HG03342 (cell line): ENCODE data around the gene ADAMTS7.
"Not testable (repeated sequence)": the region's sequence is repeated elsewhere in the genome, so short reads cannot be mapped to it uniquely, and the experiment has no call there.

Experiments
- ATAC-seq: cut with Tn5 transposase; IDR thresholded peaks from one replicate; pipeline ENCODE4 v1.9.1; 2021; ENCODE audit warnings: mild to moderate bottlenecking, moderate library complexity; ENCODE audit not compliant: unreplicated experiment

The ADAMTS7 gene

DNA sequence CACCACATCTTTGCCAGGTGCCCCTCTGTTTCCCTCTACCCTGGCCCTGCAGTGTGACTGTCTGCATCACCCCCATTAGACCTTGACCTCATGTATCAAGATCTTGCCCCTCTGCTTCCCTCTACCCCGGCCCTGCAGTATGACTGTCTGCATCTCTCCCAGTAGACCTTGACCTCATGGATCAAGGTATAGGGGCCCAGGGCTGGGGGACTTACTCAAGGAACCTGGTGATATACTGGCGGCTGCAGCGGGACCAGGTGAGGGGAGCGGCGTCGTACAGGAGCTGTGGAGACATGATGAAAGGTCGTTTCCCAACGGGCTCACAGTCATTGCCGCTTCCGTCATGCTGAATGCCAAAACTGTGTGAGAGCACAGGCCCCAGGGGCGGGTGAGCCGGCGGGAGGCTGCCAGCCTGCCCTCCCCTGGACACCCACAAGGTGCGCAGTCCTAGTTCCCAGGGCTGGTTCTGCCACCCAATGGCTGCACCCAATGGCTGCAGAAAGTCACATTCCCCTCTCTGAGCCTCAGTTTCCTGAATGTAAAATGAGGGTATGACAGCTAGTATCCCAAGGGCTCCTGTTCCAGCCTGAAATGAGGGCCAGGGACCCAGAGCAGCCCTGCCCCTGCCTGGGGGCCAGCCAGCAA is 23.1 kb downstream of the ADAMTS7 start:
- ATAC-seq = no peak

- not testable (repeated sequence) for ATAC-seq
These were observed 28.9 kb downstream of the ADAMTS7 start for GRCh38 chr15:78782402-78782801.

- ATAC-seq = not testable (repeated sequence)
These were observed 29.9 kb downstream of the ADAMTS7 start for GRCh38 chr15:78781381-78781780.

DNA sequence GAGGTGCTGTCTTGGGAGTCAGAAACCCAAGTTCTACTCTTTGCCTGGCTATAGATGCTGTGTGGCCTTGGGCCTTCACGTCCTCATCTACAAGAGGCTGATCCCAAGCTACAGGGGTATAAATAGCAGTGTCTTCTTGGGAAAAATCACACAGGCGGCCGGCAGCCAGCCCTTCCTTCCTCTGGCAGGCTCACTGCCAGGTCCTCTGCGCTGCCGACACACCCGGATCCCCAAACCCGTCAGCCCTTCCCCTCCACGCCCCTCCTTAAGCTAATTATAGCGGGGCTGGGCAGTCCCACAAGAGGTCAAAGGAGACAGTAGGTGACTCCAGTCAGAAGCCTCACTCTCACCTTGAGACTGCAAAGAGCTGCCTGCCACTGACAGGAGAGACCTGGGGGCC is 31.3 kb downstream of the ADAMTS7 start:
- ATAC-seq = not testable (repeated sequence)

- ATAC-seq = not testable (repeated sequence)
These were observed 32.0 kb downstream of the ADAMTS7 start for GRCh38 chr15:78779176-78779785.

- no peak for ATAC-seq
These were observed 32.8 kb downstream of the ADAMTS7 start for GRCh38 chr15:78778422-78778821.

DNA sequence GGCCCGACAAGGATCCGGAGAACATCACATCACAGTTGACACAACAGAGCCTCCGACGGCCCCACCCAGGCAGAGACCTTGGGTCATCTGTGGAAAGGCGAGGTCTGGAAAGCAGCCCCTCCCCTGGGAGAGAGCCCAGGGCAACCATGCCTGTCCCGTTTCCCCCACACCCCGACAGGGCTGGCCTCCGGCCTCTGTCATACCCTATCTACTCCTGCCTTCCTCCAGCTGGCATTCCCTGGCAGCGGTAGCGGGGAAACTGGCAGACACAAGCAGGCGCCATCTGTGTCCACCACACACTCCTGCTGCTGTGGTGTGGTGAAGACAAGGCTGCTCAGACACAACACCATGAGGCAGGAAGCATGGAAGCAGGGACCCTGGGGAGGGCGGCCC is 33.3 kb downstream of the ADAMTS7 start:
- not testable (repeated sequence) for ATAC-seq

DNA sequence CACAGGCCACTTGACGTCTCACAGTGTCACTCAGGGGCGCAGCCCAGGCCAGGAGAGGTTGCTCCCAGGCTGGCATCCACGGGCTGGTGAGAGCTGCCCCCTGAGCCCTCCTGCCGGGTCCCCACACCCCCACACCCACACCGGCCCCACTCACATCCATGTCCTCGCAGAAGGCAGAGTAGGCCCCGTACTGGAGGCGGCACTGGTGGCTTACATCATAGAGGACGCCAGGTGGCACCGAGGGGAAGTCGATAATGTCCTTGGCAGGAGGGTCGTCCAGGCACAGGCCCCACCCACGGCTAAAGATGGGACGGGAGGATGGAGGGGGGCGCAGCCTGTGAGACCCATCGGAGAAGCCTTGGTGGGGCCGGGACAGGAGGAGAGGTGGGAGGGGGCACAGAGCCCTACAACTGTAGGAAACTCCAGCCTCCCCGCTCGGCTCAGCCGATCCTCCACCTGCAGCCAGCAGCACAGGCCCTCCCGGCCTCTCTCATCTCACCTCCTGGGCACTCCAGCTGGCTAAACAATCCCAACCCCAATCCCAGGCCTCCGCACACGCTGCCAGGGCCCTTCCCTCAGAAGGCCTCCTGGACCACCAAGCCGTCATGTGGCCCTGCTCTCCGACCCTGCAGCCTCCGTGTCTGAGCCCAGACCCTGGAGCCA is 33.8 kb downstream of the ADAMTS7 start:
- ATAC-seq = not testable (repeated sequence)

DNA sequence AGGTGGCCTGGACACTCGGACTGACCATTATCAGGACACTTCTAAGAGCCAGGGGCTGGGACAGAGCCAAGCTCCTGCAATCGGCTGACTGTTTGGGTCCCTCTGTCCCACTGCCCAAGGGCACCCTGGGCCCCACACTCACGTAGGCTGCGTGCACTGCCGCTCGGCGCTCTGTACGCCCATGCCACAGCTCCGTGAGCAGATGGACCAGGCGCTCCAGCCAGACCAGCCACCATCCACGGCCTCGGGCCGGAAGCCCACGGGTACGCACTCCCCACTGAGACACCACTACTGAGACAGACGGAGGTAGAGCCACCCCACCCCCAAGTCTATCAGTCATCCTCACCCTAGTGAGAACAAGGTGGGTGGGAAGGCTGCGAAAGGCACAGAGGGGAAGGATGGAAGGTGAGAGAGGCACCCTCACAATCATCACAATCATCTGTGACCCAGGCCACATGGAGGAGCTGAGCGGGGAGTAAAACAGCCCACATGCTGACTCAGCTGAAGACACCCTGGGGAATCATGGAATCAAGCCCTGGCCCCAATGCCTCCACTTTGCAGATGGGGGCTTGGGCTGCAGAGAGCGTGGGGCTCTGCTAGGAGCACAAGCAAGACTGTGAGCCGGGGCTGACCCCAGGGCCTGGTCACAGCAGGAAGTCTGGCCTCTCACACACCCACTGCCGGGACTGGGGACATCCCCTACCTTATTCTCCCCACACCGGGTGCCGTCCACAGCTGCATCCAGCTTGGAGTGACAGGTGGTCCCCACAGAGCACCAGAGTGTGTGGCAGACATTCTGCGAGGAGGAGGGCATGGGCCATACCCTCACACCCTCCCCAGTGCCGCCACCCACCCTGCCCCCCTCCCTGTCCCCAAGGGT is 35.0 kb downstream of the ADAMTS7 start:
- ATAC-seq = not testable (repeated sequence)

GRCh38 chr15:78775472-78775871 is 35.8 kb downstream of the ADAMTS7 start:
- no peak for ATAC-seq

DNA sequence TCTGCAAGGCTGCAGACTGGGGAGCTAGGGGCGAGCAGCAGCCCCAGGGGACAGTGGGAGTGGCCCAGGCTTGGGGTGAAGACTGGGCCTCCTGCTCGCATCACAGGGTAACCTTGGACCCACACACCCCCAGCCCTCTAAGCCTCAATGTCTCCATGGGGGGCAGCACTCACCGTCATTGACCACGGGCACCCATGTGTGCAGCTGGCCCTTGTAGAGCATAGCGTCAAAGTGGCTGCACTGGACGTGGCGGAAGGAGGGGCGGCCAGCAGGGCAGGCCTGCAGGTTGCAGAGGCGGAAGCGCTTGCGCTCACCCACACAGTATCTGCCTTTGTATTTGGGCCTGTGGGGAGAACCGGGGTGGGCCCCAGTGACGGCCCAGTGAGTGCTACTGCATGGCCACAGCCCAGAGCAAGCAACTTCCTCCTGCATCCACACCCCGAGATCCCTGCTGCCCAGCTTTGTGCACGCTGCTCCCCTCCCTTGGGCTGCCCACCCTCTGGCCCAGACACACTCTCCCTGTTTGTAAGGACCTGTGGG is 36.7 kb downstream of the ADAMTS7 start:
- not testable (repeated sequence) for ATAC-seq

- not testable (repeated sequence) for ATAC-seq
These were observed 37.4 kb downstream of the ADAMTS7 start for GRCh38 chr15:78773765-78774450.

- ATAC-seq = no peak
These were observed 38.5 kb downstream of the ADAMTS7 start for GRCh38 chr15:78772738-78773137.

- ATAC-seq = not testable (repeated sequence)
These were observed 39.7 kb downstream of the ADAMTS7 start for GRCh38 chr15:78771436-78772000.

DNA sequence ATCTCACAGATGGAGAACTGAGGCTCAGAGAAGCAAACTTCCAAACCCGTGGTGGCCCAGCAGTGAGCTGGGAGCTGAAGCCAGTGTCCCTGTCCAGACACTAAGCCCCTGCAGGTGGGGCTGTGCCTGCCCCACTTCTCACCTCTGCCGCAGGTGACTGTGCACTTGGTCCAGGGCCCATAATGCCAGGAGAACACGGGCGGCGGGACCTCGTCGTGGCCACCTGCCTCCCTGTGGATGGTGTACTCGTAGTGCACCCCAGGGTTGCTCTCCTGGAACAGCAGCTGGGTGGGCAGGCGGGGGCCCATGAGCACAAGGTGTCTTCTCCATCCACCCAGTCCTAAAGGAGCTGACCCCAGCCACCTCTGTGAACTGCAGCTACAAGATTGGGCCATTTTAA is 40.2 kb downstream of the ADAMTS7 start:
- not testable (repeated sequence) for ATAC-seq

DNA sequence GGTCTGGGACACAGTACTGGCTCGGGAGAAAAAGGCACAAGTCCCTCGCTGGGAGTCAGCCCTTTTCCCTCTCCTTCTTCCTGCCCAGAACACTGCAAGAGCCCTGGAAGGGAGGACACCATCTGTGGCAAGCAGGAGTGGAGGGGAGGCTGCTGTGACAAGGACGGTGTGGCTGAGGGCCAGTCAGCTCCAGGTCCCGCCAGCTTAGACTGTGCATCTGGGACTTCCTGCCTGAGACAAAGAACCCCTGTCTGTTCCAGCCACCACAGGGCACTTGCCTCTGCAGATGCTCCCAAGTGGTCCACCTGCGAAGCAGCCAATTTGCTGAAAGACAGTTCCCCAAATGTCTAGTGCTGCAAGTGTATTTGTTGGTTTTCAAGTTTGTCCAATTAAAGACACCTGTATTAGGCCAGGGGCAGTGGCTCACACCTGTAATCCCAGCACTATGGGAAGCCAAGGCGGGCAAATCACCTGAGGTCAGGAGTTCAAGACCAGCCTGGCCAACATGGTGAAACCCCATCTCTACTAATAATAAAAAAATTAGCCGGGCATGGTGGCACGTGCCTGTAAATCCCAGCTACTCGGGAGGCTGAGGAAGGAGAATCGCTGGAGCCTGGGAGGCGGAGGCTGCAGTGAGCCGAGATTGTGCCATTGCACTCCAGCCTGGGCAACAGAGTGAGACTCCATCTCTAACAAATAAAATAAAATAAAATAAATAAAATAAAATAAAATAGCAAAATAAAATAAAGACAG is 41.6 kb downstream of the ADAMTS7 start:
- not testable (repeated sequence) for ATAC-seq

- no peak for ATAC-seq
These were observed 42.5 kb downstream of the ADAMTS7 start for GRCh38 chr15:78768531-78769408.

DNA sequence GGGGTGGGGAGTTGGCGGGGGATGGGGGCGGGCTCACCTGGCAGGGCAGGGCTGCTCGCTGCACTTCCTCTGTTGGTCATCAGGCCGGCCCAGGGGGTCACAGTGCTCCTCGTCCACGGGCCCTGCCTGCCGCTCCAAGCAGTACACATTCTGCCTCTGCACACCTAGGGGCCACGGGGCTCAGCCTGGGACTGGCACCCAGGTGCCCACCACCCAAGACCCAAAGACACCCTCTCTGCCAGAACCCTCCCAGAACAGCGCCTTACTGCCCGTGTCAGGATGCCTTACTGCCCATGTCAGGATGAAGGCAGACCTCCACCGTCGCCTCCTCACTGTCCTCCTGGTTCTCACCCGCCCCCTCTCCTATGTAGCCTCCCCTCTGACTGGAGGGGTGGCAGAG is 43.2 kb downstream of the ADAMTS7 start:
- no peak for ATAC-seq
